HL-60 (cell line): ENCODE data around the gene PRKACG.

Experiments used
- GABPA ChIP-seq: IDR thresholded peaks from 2 replicates; pipeline ENCODE4 v1.6.1; 2012; ENCODE audit warnings: low read depth
- POLR2AphosphoS5 ChIP-seq: IDR thresholded peaks from 2 replicates; pipeline ENCODE4 v1.6.1; 2012; ENCODE audit warnings: low read depth
- SPI1 ChIP-seq: IDR thresholded peaks from 2 replicates; pipeline ENCODE4 v1.6.1; 2012; ENCODE audit warnings: low read depth, mild to moderate bottlenecking, borderline replicate concordance
- TF ChIP-seq, protein P1 (sequence below): IDR thresholded peaks from one replicate; pipeline ENCODE4 v1.5.1; 2011; ENCODE audit warnings: low read length, control low read depth, inconsistent platforms; ENCODE audit not compliant: insufficient read depth
- TF ChIP-seq, protein P2 (sequence below): IDR thresholded peaks from 2 replicates; pipeline ENCODE4 v1.6.1; 2012; ENCODE audit warnings: low read depth; ENCODE audit not compliant: insufficient replicate concordance

DNA sequence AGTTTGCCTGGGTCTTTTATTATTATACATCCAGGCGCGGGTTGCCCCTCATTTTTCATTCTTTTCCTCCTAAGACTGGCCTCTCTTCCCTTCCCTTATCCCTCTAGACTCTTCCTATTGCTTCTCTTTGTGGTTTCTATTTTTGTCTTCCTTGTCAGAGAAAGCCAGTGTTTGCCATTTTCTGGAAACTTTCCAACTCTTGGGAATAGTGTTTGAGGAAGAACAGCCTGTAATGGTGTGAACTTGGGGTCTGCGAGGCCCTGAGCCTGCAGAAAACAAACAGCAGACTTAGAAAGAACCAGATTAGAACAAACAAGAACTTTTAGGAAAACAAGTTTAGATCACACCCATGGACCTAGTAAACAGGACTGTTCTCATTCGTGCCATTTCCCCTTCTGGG, 15.5 kb downstream of the PRKACG start:
- TF ChIP-seq, protein P1, sequence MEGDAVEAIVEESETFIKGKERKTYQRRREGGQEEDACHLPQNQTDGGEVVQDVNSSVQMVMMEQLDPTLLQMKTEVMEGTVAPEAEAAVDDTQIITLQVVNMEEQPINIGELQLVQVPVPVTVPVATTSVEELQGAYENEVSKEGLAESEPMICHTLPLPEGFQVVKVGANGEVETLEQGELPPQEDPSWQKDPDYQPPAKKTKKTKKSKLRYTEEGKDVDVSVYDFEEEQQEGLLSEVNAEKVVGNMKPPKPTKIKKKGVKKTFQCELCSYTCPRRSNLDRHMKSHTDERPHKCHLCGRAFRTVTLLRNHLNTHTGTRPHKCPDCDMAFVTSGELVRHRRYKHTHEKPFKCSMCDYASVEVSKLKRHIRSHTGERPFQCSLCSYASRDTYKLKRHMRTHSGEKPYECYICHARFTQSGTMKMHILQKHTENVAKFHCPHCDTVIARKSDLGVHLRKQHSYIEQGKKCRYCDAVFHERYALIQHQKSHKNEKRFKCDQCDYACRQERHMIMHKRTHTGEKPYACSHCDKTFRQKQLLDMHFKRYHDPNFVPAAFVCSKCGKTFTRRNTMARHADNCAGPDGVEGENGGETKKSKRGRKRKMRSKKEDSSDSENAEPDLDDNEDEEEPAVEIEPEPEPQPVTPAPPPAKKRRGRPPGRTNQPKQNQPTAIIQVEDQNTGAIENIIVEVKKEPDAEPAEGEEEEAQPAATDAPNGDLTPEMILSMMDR = no peak
- no peak for TF ChIP-seq POLR2AphosphoS5
- TF ChIP-seq, protein P2, sequence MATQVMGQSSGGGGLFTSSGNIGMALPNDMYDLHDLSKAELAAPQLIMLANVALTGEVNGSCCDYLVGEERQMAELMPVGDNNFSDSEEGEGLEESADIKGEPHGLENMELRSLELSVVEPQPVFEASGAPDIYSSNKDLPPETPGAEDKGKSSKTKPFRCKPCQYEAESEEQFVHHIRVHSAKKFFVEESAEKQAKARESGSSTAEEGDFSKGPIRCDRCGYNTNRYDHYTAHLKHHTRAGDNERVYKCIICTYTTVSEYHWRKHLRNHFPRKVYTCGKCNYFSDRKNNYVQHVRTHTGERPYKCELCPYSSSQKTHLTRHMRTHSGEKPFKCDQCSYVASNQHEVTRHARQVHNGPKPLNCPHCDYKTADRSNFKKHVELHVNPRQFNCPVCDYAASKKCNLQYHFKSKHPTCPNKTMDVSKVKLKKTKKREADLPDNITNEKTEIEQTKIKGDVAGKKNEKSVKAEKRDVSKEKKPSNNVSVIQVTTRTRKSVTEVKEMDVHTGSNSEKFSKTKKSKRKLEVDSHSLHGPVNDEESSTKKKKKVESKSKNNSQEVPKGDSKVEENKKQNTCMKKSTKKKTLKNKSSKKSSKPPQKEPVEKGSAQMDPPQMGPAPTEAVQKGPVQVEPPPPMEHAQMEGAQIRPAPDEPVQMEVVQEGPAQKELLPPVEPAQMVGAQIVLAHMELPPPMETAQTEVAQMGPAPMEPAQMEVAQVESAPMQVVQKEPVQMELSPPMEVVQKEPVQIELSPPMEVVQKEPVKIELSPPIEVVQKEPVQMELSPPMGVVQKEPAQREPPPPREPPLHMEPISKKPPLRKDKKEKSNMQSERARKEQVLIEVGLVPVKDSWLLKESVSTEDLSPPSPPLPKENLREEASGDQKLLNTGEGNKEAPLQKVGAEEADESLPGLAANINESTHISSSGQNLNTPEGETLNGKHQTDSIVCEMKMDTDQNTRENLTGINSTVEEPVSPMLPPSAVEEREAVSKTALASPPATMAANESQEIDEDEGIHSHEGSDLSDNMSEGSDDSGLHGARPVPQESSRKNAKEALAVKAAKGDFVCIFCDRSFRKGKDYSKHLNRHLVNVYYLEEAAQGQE = no peak
- TF ChIP-seq GABPA = no peak
- TF ChIP-seq SPI1 = no peak
